Body of pancreas (tissue), 4 donors: ENCODE measurements around the gene TLR7.

Experiments
- CTCF ChIP-seq, 7 experiments: fragments of 450-650 bp in 4 of 7; fragments of 200-600 bp in 3 of 7; sonication (generic) in 3 of 7; IDR thresholded peaks; one replicate each; pipeline ENCODE4 v1.5.1; 2016 to 2019; ENCODE audit warnings: antibody characterized with exemption in 7 of 7
- POLR2A ChIP-seq, 3 donors: fragments of 450-650 bp; IDR thresholded peaks; one replicate each; pipeline ENCODE4 v1.6.1; 2016; ENCODE audit warnings: antibody characterized with exemption in 3 of 3, mild to moderate bottlenecking in 2 of 3

GRCh38 chrX:12877386-12877785 is 10.5 kb downstream of the TLR7 start:
- TF ChIP-seq CTCF (IDR thresholded peaks at IDR 0.05), result no peak
- TF ChIP-seq POLR2A (IDR thresholded peaks at IDR 0.05), result no peak
